Mucosa of stomach (tissue), 1 donor: Measurements from ENCODE around the gene METTL25B.

Experiments used
- H3K27me3 ChIP-seq: one replicate; pipeline ENCODE4 v1.7.0; 2013; ENCODE audit warnings: mild to moderate bottlenecking, low read length; ENCODE audit not compliant: control insufficient read depth, insufficient read depth
- H3K36me3 ChIP-seq: one replicate; pipeline ENCODE4 v1.7.0; 2013; ENCODE audit warnings: low read length; ENCODE audit not compliant: control insufficient read depth, insufficient read depth
- H3K4me1 ChIP-seq: one replicate; pipeline ENCODE4 v1.7.0; 2013; ENCODE audit warnings: mild to moderate bottlenecking, low read length; ENCODE audit not compliant: control insufficient read depth, insufficient read depth
- H3K4me3 ChIP-seq: one replicate; pipeline ENCODE4 v1.7.0; 2013; ENCODE audit warnings: low read length
- H3K9ac ChIP-seq: one replicate; pipeline ENCODE4 v1.7.0; 2013; ENCODE audit warnings: mild to moderate bottlenecking, low read length, moderate library complexity
- H3K9me3 ChIP-seq: one replicate; pipeline ENCODE4 v1.7.0; 2013; ENCODE audit warnings: mild to moderate bottlenecking, low read length, moderate library complexity; ENCODE audit not compliant: control insufficient read depth
- donor health status: Pancreatic carcinoma.

Gene METTL25B

GRCh38 chr1:156692441-156692924 lies 35.8 kb upstream of the METTL25B start:
- Histone ChIP-seq H3K4me3 (no peak overlapping the region), H3K4me1 (peaks cover 30% of the 10 kb centered on the region), H3K36me3 (no peaks in the 10 kb centered on the region), H3K9me3 (no peaks in the 10 kb centered on the region), H3K27me3 (peaks cover 51% of the 10 kb centered on the region), H3K9ac (no peak overlapping the region)

DNA sequence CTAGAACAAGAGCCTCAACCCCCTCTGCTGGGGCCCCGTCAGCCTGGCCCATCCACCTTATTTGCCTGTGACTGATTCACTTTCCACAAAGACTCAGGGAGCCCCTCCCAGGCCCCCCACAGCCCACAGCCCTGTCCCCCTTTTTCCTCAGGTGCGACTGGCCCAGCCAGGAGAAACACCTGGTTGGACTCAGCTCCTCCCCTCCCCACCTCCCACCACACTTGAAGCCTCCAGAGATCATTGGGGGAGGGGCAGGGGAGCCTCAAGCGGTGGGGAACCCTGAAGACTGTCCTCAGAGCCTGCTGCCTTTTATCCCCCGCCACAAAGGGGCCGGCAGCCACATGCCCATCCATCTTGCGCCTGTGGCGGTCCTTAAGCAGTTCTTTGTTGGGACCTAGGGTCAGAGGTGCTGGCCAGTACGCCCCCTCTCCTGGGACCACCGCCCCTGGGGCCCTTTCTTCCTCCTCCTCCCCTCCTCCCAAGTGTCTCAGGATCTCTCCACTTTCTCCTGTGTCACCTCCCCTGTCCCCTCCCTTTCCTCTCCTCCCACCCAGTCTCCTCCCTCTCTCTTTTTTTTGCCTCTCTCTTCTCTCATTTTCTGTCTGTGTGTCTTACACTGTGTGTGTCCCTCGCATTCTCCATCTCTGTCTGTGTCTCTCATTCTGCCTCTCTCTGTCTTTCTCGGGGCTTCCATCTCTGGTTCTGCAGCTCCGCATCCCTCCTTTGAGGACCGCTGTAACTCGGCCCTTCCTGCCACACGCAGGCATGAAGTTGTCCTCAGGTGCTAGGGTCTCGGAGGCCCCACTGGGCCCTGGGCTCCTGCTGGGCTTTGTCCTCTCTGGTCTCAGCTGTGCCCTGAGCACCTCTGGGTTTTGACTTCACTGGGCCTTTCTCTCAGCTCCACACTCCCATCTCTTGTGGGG lies 35.1 kb upstream of the METTL25B start:
- Histone ChIP-seq H3K36me3 (no peaks in the 10 kb centered on the region), H3K4me1 (peaks cover 30% of the 10 kb centered on the region), H3K4me3 (no peak overlapping the region), H3K9ac (no peak overlapping the region), H3K27me3 (peaks cover 51% of the 10 kb centered on the region), H3K9me3 (no peaks in the 10 kb centered on the region)

DNA sequence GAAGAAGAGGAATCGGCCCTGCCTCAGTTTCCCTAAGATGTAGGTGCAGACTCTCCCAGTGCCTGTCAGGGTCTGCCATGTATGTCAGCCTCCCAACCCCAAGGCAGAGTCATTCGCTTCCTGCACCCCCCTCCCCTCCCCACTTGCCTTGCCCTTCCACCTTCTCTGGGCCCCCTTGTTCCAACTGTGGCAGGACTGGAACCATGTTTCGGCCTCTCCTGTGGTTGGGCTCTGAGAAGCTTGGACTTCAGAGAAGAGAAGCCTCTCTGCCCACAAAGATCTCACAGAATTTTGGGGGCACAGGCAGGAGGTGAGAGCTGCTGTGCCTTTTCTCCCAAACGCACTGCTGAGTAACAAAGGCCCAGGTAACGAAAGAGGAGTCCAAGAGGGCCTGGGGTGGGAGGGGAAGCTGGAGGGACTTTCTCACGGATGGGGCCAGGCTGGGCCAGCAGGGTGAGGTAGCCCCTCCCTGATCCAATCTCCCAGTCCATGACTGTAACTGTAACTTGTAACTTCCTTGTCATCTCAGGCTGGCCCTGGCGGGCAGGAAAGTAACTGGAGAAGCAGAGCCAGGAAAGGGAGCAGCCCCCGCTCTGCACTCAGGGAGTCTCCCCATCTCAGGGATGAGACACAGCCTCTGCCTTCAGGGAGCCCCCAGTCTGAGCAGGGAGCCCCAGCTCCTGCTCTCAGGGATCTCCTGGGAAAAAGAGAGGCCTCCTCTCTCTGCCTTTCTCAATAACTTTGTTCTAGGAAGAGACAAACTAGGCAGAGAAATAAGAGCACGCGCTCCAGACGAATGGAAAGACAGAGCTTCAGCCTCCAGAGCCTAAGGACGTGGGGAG lies 34.2 kb upstream of the METTL25B start:
- H3K4me3 ChIP-seq, result no peak overlapping the region
- no peaks in the 10 kb centered on the region for H3K9me3 ChIP-seq
- peaks cover 44% of the 10 kb centered on the region for H3K27me3 ChIP-seq
- no peaks in the 10 kb centered on the region for H3K36me3 ChIP-seq
- H3K4me1 ChIP-seq, result peaks cover 30% of the 10 kb centered on the region
- no peak overlapping the region for H3K9ac ChIP-seq

DNA sequence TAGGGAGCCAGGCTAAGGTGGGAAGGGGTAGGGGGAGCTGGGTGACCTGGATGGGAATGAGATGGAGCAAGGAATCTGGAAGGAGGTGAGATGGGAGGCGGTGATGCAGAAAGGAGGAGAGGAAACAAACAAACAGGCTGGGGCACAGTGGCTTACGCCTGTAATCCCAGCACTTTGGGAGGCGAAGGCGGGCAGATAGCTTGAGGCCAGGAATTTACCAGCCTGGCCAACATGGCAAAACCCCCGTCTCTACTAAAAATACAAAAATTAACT lies 33.6 kb upstream of the METTL25B start:
- peaks cover 41% of the 10 kb centered on the region for H3K27me3 ChIP-seq
- no peaks in the 10 kb centered on the region for H3K36me3 ChIP-seq
- no peak overlapping the region for H3K9ac ChIP-seq
- peaks cover 30% of the 10 kb centered on the region for H3K4me1 ChIP-seq
- no peak overlapping the region for H3K4me3 ChIP-seq
- no peaks in the 10 kb centered on the region for H3K9me3 ChIP-seq

GRCh38 chr1:156696755-156697154 lies 31.5 kb upstream of the METTL25B start:
- H3K36me3 ChIP-seq, result no peaks in the 10 kb centered on the region
- no peak overlapping the region for H3K9ac ChIP-seq
- no peak overlapping the region for H3K4me3 ChIP-seq
- H3K27me3 ChIP-seq, result peaks cover 27% of the 10 kb centered on the region
- H3K4me1 ChIP-seq, result peaks cover 27% of the 10 kb centered on the region
- H3K9me3 ChIP-seq, result no peaks in the 10 kb centered on the region

GRCh38 chr1:156697481-156697880 lies 30.8 kb upstream of the METTL25B start:
- Histone ChIP-seq H3K27me3 (peaks cover 19% of the 10 kb centered on the region), H3K36me3 (no peaks in the 10 kb centered on the region), H3K4me3 (no peak overlapping the region), H3K4me1 (peaks cover 20% of the 10 kb centered on the region), H3K9me3 (no peaks in the 10 kb centered on the region), H3K9ac (no peak overlapping the region)

DNA sequence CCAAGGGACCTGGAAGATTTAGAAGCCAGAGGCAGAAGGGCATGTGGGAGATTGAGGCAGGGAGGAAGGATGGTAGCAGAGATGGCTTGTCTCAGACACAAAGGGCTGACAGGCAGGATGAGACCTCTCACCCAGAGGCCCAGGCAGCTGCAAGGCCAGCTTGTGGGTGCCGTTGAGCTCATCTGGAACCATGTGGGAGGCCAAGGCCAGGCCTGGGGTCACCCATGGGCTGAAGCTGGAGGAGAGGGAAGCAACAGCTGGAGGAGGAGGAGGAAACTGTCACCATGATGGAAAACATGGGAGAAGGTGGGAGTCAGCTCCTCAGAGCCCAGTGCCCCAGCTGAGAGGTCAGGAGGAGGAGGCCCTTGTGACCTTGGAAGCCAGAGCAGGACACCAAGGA lies 29.3 kb upstream of the METTL25B start:
- Histone ChIP-seq H3K4me1 (peaks cover 5% of the 10 kb centered on the region), H3K27me3 (peaks cover 21% of the 10 kb centered on the region), H3K9me3 (no peaks in the 10 kb centered on the region), H3K9ac (no peak overlapping the region), H3K36me3 (no peaks in the 10 kb centered on the region), H3K4me3 (no peak overlapping the region)

- Histone ChIP-seq H3K36me3 (no peaks in the 10 kb centered on the region), H3K9ac (no peak overlapping the region), H3K9me3 (no peaks in the 10 kb centered on the region), H3K4me1 (peaks cover 17% of the 10 kb centered on the region), H3K4me3 (no peak overlapping the region), H3K27me3 (peaks cover 37% of the 10 kb centered on the region)
Observed at GRCh38 chr1:156700736-156701531, 27.3 kb upstream of the METTL25B start.

GRCh38 chr1:156703336-156703735 lies 24.9 kb upstream of the METTL25B start:
- Histone ChIP-seq H3K9me3 (no peaks in the 10 kb centered on the region), H3K4me1 (peaks cover 37% of the 10 kb centered on the region), H3K9ac (no peak overlapping the region), H3K27me3 (peaks cover 43% of the 10 kb centered on the region), H3K4me3 (no peak overlapping the region), H3K36me3 (no peaks in the 10 kb centered on the region)

GRCh38 chr1:156703741-156704140 lies 24.5 kb upstream of the METTL25B start:
- no peaks in the 10 kb centered on the region for H3K36me3 ChIP-seq
- peaks cover 43% of the 10 kb centered on the region for H3K27me3 ChIP-seq
- H3K4me1 ChIP-seq, result peaks cover 39% of the 10 kb centered on the region
- no peak overlapping the region for H3K4me3 ChIP-seq
- no peaks in the 10 kb centered on the region for H3K9me3 ChIP-seq
- H3K9ac ChIP-seq, result no peak overlapping the region

DNA sequence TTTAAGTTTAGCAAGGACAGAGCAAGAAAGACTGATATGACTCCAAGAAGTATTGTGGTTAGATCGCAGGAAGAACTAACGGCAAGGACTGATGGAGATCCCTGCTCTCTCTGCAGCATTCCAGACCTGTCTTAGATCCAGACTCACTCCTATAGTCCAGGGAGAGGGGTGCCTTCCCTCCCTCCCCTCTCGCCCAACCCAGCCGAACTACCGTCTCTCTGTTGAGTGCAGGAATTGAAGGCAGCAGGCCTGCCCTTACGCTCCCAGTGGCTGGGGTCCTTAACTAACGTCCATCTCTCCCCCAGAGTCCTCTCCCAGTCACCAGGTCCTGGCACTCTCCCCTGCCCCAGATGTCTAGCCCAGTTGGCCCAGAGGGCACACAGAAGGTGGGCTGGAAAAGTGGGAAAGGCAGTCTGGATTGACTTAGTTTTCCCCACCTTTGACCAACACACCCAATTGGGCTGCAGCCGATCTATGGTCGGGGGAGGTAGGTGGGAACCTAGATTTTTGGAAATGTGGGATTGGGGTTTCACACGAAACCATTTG lies 24.0 kb upstream of the METTL25B start:
- Histone ChIP-seq H3K9ac (no peak overlapping the region), H3K27me3 (peaks cover 43% of the 10 kb centered on the region), H3K9me3 (no peaks in the 10 kb centered on the region), H3K4me3 (no peak overlapping the region), H3K36me3 (no peaks in the 10 kb centered on the region), H3K4me1 (peaks cover 44% of the 10 kb centered on the region)
